Body of pancreas (tissue), 4 donors: ENCODE data around the gene C19orf12.

Experiments used
- POLR2A ChIP-seq, 3 donors: fragments of 450-650 bp; IDR thresholded peaks; one replicate each; pipeline ENCODE4 v1.6.1; 2016; ENCODE audit warnings: antibody characterized with exemption in 3 of 3, mild to moderate bottlenecking in 2 of 3
- TF ChIP-seq, protein P1 (sequence below), 7 experiments: fragments of 450-650 bp in 4 of 7; fragments of 200-600 bp in 3 of 7; sonication (generic) in 3 of 7; IDR thresholded peaks; one replicate each; pipeline ENCODE4 v1.5.1; 2016 to 2019; ENCODE audit warnings: antibody characterized with exemption in 7 of 7

- TF ChIP-seq, protein P1, sequence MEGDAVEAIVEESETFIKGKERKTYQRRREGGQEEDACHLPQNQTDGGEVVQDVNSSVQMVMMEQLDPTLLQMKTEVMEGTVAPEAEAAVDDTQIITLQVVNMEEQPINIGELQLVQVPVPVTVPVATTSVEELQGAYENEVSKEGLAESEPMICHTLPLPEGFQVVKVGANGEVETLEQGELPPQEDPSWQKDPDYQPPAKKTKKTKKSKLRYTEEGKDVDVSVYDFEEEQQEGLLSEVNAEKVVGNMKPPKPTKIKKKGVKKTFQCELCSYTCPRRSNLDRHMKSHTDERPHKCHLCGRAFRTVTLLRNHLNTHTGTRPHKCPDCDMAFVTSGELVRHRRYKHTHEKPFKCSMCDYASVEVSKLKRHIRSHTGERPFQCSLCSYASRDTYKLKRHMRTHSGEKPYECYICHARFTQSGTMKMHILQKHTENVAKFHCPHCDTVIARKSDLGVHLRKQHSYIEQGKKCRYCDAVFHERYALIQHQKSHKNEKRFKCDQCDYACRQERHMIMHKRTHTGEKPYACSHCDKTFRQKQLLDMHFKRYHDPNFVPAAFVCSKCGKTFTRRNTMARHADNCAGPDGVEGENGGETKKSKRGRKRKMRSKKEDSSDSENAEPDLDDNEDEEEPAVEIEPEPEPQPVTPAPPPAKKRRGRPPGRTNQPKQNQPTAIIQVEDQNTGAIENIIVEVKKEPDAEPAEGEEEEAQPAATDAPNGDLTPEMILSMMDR (IDR thresholded peaks at IDR 0.05), result no peak
- no peak for TF ChIP-seq POLR2A (IDR thresholded peaks at IDR 0.05)
These were observed 22.5 kb upstream of the C19orf12 start for GRCh38 chr19:29737461-29738000.
